Activated T-cell treated with anti-CD3 and anti-CD28 coated beads, Interleukin-2, amount 50 U/mL, for 72 hours (primary cell): Measurements from ENCODE around the gene MADCAM1. TPM values are rescaled to one million over a fixed set of nuclear protein-coding genes. Genes with fewer than 3 reads are reported as not detected.

Source experiments
- ATAC-seq, 2 donors: fragments of 150-1000 bp; cut with Tn5 transposase; replicated peaks in 1 of 2; 2 replicates each; pipeline ENCODE4 v1.10.0; 2021; ENCODE audit warnings: moderate library complexity in 2 of 2, mild to moderate bottlenecking in 1 of 2
- DNase-seq, 2 donors: peaks; one replicate each; pipeline ENCODE4 v3.0.0; 2021 to 2022; ENCODE audit warnings: mixed read lengths in 1 of 2
- H3K27ac Mint-ChIP-seq: one replicate; pipeline ENCODE4 v1.8.0; 2022; ENCODE audit warnings: mild to moderate bottlenecking, moderate library complexity, mixed read lengths
- H3K27me3 Mint-ChIP-seq: one replicate; pipeline ENCODE4 v1.8.0; 2022; ENCODE audit warnings: low read depth, mixed read lengths
- H3K36me3 Mint-ChIP-seq, 2 donors: one replicate each; pipeline ENCODE4 v1.8.0; 2022; ENCODE audit warnings: mixed read lengths in 2 of 2, mild to moderate bottlenecking in 1 of 2; ENCODE audit not compliant: insufficient read depth in 2 of 2
- H3K4me1 Mint-ChIP-seq: one replicate; pipeline ENCODE4 v1.8.0; 2022; ENCODE audit warnings: low read depth, mixed read lengths
- H3K4me3 Mint-ChIP-seq, 2 donors: one replicate each; pipeline ENCODE4 v1.8.0; 2022; ENCODE audit warnings: mild to moderate bottlenecking in 2 of 2, mixed read lengths in 2 of 2, moderate library complexity in 2 of 2
- H3K9me3 Mint-ChIP-seq, 2 donors: one replicate each; pipeline ENCODE4 v1.8.0; 2022; ENCODE audit warnings: mixed read lengths in 2 of 2
- total RNA-seq, 2 donors: library from RNA; stranded (reverse); gene quantifications; one replicate each; pipeline ENCODE4 v1.2.3, GENCODE V29; 2022

Gene MADCAM1
- total RNA-seq, 2 donors from 2014 or later = 0.31 to 0.32 TPM

- Mint-ChIP-seq H3K36me3 (no peaks in the 10 kb centered on the region), H3K9me3 (no peaks in the 10 kb centered on the region), H3K4me1 (peaks cover 39% of the 10 kb centered on the region), H3K27me3 (no peaks in the 10 kb centered on the region), H3K4me3 (no peak overlapping the region), H3K27ac (no peak overlapping the region)
- DNase-seq (no peak), ATAC-seq (no peak)
Observed at GRCh38 chr19:513368-514165, 17.3 kb downstream of the MADCAM1 start.

DNA sequence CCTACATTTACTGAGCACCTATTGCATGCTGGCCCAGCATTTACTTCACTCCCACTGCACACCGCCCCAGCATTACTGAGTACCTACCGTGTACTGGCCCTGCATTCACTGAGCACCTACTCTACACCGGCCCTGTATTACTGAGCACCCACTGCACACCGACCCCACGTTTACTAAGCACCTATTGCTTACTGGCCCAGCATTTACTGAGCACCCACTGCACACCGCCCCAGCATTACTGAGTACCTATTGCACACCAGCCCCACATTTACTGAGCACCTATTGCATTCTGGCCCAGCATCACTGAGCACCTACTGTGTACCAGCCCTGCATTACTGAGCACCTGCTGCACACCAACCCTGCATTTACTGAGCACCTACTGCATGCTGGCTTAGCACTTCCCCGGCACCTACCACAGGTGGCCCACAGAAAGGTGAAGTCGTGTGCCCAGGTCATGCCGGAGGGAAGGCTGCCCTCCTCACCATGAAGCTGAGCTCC, 17.9 kb downstream of the MADCAM1 start:
- Mint-ChIP-seq H3K9me3 (no peaks in the 10 kb centered on the region), H3K4me3 (no peak overlapping the region), H3K27me3 (no peaks in the 10 kb centered on the region), H3K4me1 (peaks cover 32% of the 10 kb centered on the region), H3K36me3 (no peaks in the 10 kb centered on the region), H3K27ac (no peak overlapping the region)
- no peak for ATAC-seq
- DNase-seq = no peak

- DNase-seq (no peak), ATAC-seq (peak in 1 of 2 donors; percentile 13)
- Mint-ChIP-seq H3K27ac (no peak overlapping the region), H3K9me3 (no peaks in the 10 kb centered on the region), H3K4me3 (no peak overlapping the region), H3K36me3 (no peaks in the 10 kb centered on the region), H3K27me3 (no peaks in the 10 kb centered on the region), H3K4me1 (peaks cover 5% of the 10 kb centered on the region)
Observed at GRCh38 chr19:517721-518597, 21.7 kb downstream of the MADCAM1 start.

- DNase-seq (peak; percentile 64 to 67), ATAC-seq (peak; percentile 88 to 90)
- Mint-ChIP-seq H3K4me3 (no peak overlapping the region), H3K27me3 (no peaks in the 10 kb centered on the region), H3K27ac (no peak overlapping the region), H3K9me3 (no peaks in the 10 kb centered on the region), H3K36me3 (no peaks in the 10 kb centered on the region), H3K4me1 (peaks cover 5% of the 10 kb centered on the region)
Observed at GRCh38 chr19:518598-519231, 22.4 kb downstream of the MADCAM1 start.

GRCh38 chr19:519449-519865, 23.2 kb downstream of the MADCAM1 start:
- no peaks in the 10 kb centered on the region for H3K9me3 Mint-ChIP-seq
- no peaks in the 10 kb centered on the region for H3K36me3 Mint-ChIP-seq
- H3K4me1 Mint-ChIP-seq = peaks cover 5% of the 10 kb centered on the region
- no peak overlapping the region for H3K4me3 Mint-ChIP-seq
- H3K27ac Mint-ChIP-seq = no peak overlapping the region
- DNase-seq (no peak), ATAC-seq (no peak)
- no peaks in the 10 kb centered on the region for H3K27me3 Mint-ChIP-seq

- ATAC-seq = no peak
- no peaks in the 10 kb centered on the region for H3K4me1 Mint-ChIP-seq
- no peak for DNase-seq
- no peaks in the 10 kb centered on the region for H3K36me3 Mint-ChIP-seq
- no peak overlapping the region for H3K27ac Mint-ChIP-seq
- H3K4me3 Mint-ChIP-seq = no peak overlapping the region
- H3K27me3 Mint-ChIP-seq = no peaks in the 10 kb centered on the region
- no peaks in the 10 kb centered on the region for H3K9me3 Mint-ChIP-seq
Observed at GRCh38 chr19:522726-523125, 26.4 kb downstream of the MADCAM1 start.

GRCh38 chr19:524062-524674, 27.9 kb downstream of the MADCAM1 start:
- no peaks in the 10 kb centered on the region for H3K9me3 Mint-ChIP-seq
- DNase-seq (no peak), ATAC-seq (no peak)
- H3K4me1 Mint-ChIP-seq = peaks cover 5% of the 10 kb centered on the region
- H3K27ac Mint-ChIP-seq = no peak overlapping the region
- H3K4me3 Mint-ChIP-seq = no peak overlapping the region
- H3K36me3 Mint-ChIP-seq = no peaks in the 10 kb centered on the region
- no peaks in the 10 kb centered on the region for H3K27me3 Mint-ChIP-seq

- ATAC-seq = peak in 1 of 2 donors; percentile 9
Observed at GRCh38 chr19:525029-525428, 28.7 kb downstream of the MADCAM1 start.

GRCh38 chr19:525857-526419, 29.7 kb downstream of the MADCAM1 start:
- H3K27ac Mint-ChIP-seq = no peak overlapping the region
- H3K9me3 Mint-ChIP-seq = no peaks in the 10 kb centered on the region
- DNase-seq = no peak
- no peaks in the 10 kb centered on the region for H3K36me3 Mint-ChIP-seq
- H3K4me3 Mint-ChIP-seq = no peak overlapping the region
- peaks cover 5% of the 10 kb centered on the region for H3K4me1 Mint-ChIP-seq
- no peaks in the 10 kb centered on the region for H3K27me3 Mint-ChIP-seq
- no peak for ATAC-seq

More at GRCh38 chr19:525029-525428, 28.7 kb downstream of the MADCAM1 start:
- Mint-ChIP-seq H3K27me3 (no peaks in the 10 kb centered on the region), H3K9me3 (no peaks in the 10 kb centered on the region), H3K36me3 (no peaks in the 10 kb centered on the region), H3K27ac (no peak overlapping the region), H3K4me3 (no peak overlapping the region), H3K4me1 (peaks cover 5% of the 10 kb centered on the region)
- DNase-seq = no peak

- Mint-ChIP-seq H3K4me1 (peaks cover 20% of the 10 kb centered on the region), H3K9me3 (no peaks in the 10 kb centered on the region), H3K4me3 (peak overlapping the region; percentile 78 to 84), H3K36me3 (no peaks in the 10 kb centered on the region), H3K27me3 (no peaks in the 10 kb centered on the region), H3K27ac (peak overlapping the region; percentile 42)
- ATAC-seq = no peak
- no peak for DNase-seq
Observed at GRCh38 chr19:530134-531008, 34.1 kb downstream of the MADCAM1 start.

GRCh38 chr19:531009-531752, 34.9 kb downstream of the MADCAM1 start:
- ATAC-seq (peak; percentile 74 to 77), DNase-seq (peak; percentile 88 to 97)
- Mint-ChIP-seq H3K36me3 (no peaks in the 10 kb centered on the region), H3K4me1 (peaks cover 20% of the 10 kb centered on the region), H3K9me3 (no peaks in the 10 kb centered on the region), H3K27ac (peak overlapping the region; percentile 79), H3K27me3 (no peaks in the 10 kb centered on the region), H3K4me3 (peak overlapping the region; percentile 78 to 84)
